HepG2 (cell line): ENCODE measurements around the gene SCRT2. TPM values are rescaled to one million over a fixed set of nuclear protein-coding genes. Genes with fewer than 3 reads are reported as not detected.
A peak's percentile ranks its signal among the peaks of the same experiment; 100 is the strongest.

Experiments
- E2F5 ChIP-seq: sonication (generic); formaldehyde crosslinking; conservative IDR thresholded peaks from 2 replicates; pipeline ENCODE4 v1.4.0; 2020; ENCODE audit warnings: missing genetic modification reagents
- IKZF4 ChIP-seq: sonication (generic); formaldehyde crosslinking; IDR thresholded peaks from 2 replicates; pipeline ENCODE4 v1.5.1; 2020; ENCODE audit warnings: borderline replicate concordance, mild to moderate bottlenecking, low read depth, missing genetic modification reagents; ENCODE audit errors: not compliant biosample characterization
- IKZF5 ChIP-seq: IDR thresholded peaks from 2 replicates; pipeline ENCODE4 v1.6.1; 2018; ENCODE audit warnings: missing genetic modification reagents, mild to moderate bottlenecking, missing compliant biosample characterization
- KLF15 ChIP-seq: sonication (generic); formaldehyde crosslinking; IDR thresholded peaks from 2 replicates; pipeline ENCODE4 v1.8.1; 2023; ENCODE audit warnings: borderline replicate concordance, mild to moderate bottlenecking, inconsistent platforms, missing genetic modification reagents, mixed read lengths
- MXD1 ChIP-seq: sonication (generic); formaldehyde crosslinking; IDR thresholded peaks from 2 replicates; pipeline ENCODE4 v1.4.0; 2020; ENCODE audit warnings: mild to moderate bottlenecking, missing genetic modification reagents
- NFIB ChIP-seq: sonication (generic); formaldehyde crosslinking; IDR thresholded peaks from 2 replicates; pipeline ENCODE4 v1.9.0; 2021; ENCODE audit warnings: missing genetic modification reagents, mild to moderate bottlenecking, borderline replicate concordance
- NFYC ChIP-seq: IDR thresholded peaks from 2 replicates; pipeline ENCODE4 v1.6.1; 2016; ENCODE audit warnings: missing genetic modification reagents, missing compliant biosample characterization
- RARA ChIP-seq: IDR thresholded peaks from 2 replicates; pipeline ENCODE4 v1.6.1; 2016; ENCODE audit warnings: missing genetic modification reagents, missing compliant biosample characterization
- RFX3 ChIP-seq: IDR thresholded peaks from 2 replicates; pipeline ENCODE4 v1.6.1; 2016; ENCODE audit warnings: missing biosample characterization, missing genetic modification reagents
- SCMH1 ChIP-seq: sonication (generic); formaldehyde crosslinking; IDR thresholded peaks from 2 replicates; pipeline ENCODE4 v1.9.0; 2021; ENCODE audit warnings: missing genetic modification reagents, mild to moderate bottlenecking, borderline replicate concordance
- ZBED4 ChIP-seq: sonication (generic); formaldehyde crosslinking; IDR thresholded peaks from 2 replicates; pipeline ENCODE4 v1.4.0; 2020; ENCODE audit warnings: missing genetic modification reagents, borderline replicate concordance
- ZBTB10 ChIP-seq: sonication (generic); formaldehyde crosslinking; IDR thresholded peaks from 2 replicates; pipeline ENCODE4 v1.4.0; 2020; ENCODE audit warnings: missing genetic modification reagents, borderline replicate concordance
- ZBTB21 ChIP-seq: sonication (generic); formaldehyde crosslinking; IDR thresholded peaks from 2 replicates; pipeline ENCODE4 v1.4.0; 2020; ENCODE audit warnings: missing genetic modification reagents
- ZNF207 ChIP-seq: fragments of 450-650 bp; IDR thresholded peaks from 2 replicates; pipeline ENCODE4 v1.6.1; 2016; ENCODE audit warnings: antibody characterized with exemption, borderline replicate concordance
- ZNF3 ChIP-seq: IDR thresholded peaks from 2 replicates; pipeline ENCODE4 v1.7.0; 2017; ENCODE audit warnings: inconsistent platforms
- ZNF639 ChIP-seq: conservative IDR thresholded peaks from 2 replicates; pipeline ENCODE4 v1.6.1; 2018; ENCODE audit warnings: missing genetic modification reagents
- ZNF841 ChIP-seq: sonication (generic); formaldehyde crosslinking; IDR thresholded peaks from 2 replicates; pipeline ENCODE4 v1.8.1; 2023; ENCODE audit warnings: missing genetic modification reagents, borderline replicate concordance
- ZSCAN29 ChIP-seq: sonication (generic); formaldehyde crosslinking; conservative IDR thresholded peaks from 2 replicates; pipeline ENCODE4 v1.4.0; 2020; ENCODE audit warnings: mild to moderate bottlenecking, missing genetic modification reagents
- polyA plus RNA-seq, 8 experiments: library from polyadenylated mRNA; depleted of rRNA in 3 of 8; stranded (reverse) in 7 of 8; unstranded in 1 of 8; fragments of >200 nt; fragmentation: Illumina TruSeq in 4 of 8; extraction: Trizol in 4 of 8; gene quantifications; 2 replicates each; pipeline versions ENCODE4 v1.2.1 to v1.2.3, GENCODE V29; 2011 to 2016; ENCODE audit warnings: low read depth in 4 of 8, missing spikeins in 1 of 8, mixed read lengths in 1 of 8; ENCODE audit not compliant: insufficient read depth in 1 of 8
- total RNA-seq, 5 experiments: library from RNA; depleted of rRNA; stranded (reverse); fragments of >200 nt; fragmentation: Illumina TruSeq; extraction: Trizol; gene quantifications; 2 replicates each; pipeline ENCODE4 v1.2.3, GENCODE V29; 2016; ENCODE audit warnings: low read depth in 1 of 5

The SCRT2 gene
- total and polyA plus RNA-seq, 2 of the 13 experiments (the other 11 are each of a cell fraction or from before 2014, with no cell fraction given) = not detected

GRCh38 chr20:645318-646106 is 30.1 kb downstream of the SCRT2 start (continued):
- no peak for TF ChIP-seq RFX3 (CRISPR knock-in tag)
- TF ChIP-seq ZNF3 (CRISPR knock-in tag) = 0 out of 2 replicates have a peak, but pooled peaks have one; percentile 46
- no peak for TF ChIP-seq ZNF207
- TF ChIP-seq NFIB (CRISPR knock-in tag) = no peak
- peak; percentile 83 for TF ChIP-seq IKZF5 (CRISPR knock-in tag)
- no peak for TF ChIP-seq SCMH1
- no peak; the same call in 1 of the 2 replicates for TF ChIP-seq NFYC (CRISPR knock-in tag)
- peak; percentile 92; the same call in 1 of the 2 replicates for TF ChIP-seq KLF15 (CRISPR knock-in tag)
- peak; percentile 87 for TF ChIP-seq ZSCAN29
- TF ChIP-seq ZNF841 (CRISPR knock-in tag) = no peak
- TF ChIP-seq RARA (CRISPR knock-in tag) = peak; percentile 71
- TF ChIP-seq ZNF639 (CRISPR knock-in tag) = 0 out of 2 replicates have a peak, but pooled peaks have one; percentile 41
- peak; percentile 46 for TF ChIP-seq IKZF4
- TF ChIP-seq MXD1 = peak; percentile 88
- TF ChIP-seq ZBED4 = peak; percentile 86
- TF ChIP-seq E2F5 (CRISPR knock-in tag) = no peak
- TF ChIP-seq ZBTB21 = no peak
- peak; percentile 34; the same call in 1 of the 2 replicates for TF ChIP-seq ZBTB10
